ENCODE results near the gene VMAC.

VMAC gene

DNA sequence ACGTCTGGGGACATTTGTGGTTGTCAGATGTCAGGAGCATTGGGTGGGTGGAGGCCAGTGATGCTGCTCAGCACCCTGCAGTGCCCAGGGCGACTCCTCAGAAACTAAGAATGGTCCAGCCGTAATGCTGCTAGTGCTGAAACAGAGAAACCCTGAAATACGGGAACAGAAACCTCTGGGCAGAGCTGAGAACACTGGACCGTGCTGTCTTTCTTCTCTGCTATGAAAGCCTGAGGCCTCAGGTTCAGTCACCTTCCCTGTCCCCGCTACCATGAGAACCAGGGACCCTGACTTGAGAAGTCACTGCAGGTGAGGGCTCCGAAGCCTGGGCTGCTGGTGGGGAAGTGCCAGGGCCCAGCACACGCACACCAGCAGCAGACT is 22.8 kb downstream of the VMAC start:
- no peak for DNase-seq

DNA sequence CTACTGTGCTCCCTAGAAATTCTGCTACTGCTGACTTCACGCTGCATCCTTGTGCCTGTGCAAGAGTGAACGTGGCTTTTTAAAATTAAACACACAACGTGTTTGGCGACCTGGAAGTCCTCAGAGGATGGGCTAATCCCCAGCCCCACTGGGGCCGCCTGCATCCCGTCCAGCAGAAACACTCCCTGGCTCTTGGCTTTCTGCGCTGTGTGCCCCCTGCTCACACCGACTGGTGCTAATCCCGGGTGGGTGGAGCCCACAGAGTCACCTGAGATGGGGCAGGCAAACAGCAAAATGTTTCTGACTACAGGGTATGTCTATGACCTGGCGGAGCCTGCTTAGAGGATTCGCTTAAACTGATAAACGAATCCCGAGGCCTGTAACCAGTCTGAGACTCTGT is 24.5 kb downstream of the VMAC start:
- no peak for DNase-seq

DNA sequence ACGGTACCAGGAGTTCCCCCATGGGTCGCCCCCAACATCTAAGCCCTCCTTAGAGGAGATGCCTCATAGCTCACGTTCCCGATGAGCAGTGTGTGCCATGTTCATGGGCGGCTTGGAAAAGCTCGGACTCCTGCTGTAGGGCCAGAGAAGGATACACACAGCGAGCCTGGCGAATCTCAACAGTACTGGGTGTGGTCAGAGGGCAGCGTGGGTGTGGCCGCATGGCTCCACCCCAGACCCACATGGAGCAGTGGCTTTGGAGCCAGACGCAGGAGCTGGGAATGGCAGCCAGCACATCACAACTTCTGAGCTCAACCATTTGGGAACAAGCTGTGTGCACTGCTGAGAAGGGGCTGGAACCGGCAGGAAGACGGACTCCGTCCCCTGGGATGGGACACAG is 25.0 kb downstream of the VMAC start:
- DNase-seq, result no peak

DNA sequence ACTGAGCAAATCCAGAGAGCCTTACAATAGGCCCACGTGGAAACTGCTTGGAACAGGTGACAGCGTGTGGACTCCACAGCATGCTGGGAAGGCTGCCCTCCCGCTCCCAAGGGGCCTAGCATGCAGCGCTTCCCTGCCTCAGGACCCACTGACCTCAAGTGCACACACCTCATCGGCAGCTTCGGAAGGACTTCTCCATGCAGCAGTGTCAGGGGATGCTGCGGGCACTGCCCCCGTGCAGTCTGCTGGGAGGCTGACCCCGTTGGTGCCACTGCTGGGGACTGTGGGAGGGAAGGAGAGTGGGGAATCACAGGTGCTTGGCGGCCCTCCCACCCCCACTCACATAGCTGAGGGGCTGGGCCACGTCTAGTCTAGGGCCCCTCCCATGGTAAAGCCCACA is 26.6 kb downstream of the VMAC start:
- no peak for DNase-seq

DNA sequence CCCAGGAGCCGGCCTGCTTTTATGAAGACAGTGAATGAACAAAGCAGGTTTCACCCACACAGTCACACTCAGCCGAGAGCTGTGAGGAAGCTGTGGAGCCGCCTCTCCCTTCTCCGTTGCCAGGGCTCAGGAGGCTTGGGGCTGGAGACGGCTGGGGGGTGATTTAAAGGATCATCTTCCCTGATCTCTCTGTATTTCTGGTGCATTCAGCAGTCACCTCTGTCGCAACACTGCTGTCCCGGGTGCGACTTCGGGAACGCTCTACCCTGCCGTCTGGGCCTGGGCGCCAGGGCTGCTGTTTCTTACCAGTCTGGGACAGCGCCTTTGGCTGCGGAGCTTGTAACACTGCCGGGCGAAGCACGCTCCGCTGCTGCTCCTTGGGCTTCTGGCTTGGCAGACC is 27.5 kb downstream of the VMAC start:
- DNase-seq, result peak in 14 of 51 donors; percentile 11 to 63 (median 29)

DNA sequence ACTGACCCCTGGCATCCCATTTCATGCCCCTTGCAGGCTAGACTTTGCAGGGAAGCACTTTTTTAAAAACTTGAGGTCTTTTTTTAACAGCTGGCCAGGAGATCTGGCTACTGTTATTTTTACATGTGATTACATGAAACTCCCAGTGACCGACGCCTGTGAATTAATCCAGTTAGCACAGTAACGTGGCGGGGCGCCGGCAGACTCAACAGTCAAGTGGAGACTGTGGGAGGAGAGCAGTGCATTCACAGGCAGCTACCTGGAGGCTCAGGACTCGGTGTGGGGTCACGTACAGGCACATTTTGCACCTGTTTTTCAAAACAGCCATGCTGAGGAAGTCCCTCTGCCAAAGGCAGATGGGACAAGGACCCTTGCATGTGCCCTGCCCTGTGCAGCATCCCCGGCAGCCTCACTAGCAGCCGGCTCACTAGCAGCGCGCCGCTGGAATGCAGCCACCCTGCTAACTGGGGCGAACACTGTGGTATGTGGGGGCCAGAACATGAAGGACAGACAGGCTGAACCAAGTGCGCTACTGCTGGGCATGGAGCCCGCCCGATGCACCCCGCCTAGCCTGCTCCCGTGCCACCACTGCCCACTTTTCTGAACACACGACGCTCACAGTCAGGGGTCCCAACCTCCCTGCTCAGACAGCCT is 28.1 kb downstream of the VMAC start:
- peak in 3 of 51 donors; percentile 9 to 44 (median 33) for DNase-seq

DNA sequence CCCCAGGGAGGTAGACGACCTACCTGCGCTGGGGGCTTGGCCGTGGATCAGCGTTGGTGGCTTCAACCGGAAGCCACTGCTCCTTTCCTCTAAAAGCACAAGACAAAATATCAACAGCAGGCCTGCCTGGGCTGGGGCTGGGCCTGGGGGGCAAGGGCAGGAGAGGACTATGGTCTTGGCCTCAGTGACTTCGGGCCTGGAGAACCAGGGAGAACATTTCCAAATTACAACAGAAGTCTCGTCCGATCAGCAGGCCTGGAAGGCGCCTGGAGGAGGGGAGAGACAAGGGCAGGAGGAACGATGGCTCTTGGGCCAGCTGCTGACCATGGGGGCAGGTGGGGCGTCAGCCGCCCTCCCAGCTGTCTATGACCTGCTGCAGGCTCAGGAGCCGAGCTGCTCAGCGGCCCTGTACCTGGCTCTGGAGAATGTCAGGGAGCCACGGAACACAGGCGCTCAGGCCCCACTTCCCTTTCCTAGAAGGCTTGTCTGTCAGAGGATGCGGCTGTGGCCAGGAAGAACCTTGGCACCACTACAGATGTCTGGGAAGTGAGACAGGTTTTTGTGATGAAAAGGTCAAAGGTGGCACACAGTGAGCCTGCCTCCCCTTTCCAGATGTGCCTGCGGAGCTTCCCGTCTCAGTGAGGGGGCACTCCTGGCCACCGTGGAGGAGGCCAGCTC is 28.9 kb downstream of the VMAC start:
- no peak for DNase-seq

DNA sequence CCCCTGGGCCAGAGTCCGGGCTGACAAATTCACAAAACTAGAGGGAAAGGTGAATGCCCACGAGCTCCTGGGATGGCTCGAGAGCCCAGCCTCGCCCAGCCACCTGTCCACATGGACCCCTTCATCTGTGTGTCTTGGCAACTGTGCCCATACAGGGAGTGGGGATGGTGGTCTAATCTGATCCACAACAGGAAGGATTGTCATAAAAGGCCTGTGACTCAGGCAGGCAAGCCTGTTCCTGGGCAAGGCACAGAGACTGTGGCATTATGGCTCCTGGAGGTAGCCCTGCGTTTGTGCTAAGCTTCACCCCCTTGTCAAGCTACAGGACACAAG is 29.4 kb downstream of the VMAC start:
- no peak for DNase-seq

DNA sequence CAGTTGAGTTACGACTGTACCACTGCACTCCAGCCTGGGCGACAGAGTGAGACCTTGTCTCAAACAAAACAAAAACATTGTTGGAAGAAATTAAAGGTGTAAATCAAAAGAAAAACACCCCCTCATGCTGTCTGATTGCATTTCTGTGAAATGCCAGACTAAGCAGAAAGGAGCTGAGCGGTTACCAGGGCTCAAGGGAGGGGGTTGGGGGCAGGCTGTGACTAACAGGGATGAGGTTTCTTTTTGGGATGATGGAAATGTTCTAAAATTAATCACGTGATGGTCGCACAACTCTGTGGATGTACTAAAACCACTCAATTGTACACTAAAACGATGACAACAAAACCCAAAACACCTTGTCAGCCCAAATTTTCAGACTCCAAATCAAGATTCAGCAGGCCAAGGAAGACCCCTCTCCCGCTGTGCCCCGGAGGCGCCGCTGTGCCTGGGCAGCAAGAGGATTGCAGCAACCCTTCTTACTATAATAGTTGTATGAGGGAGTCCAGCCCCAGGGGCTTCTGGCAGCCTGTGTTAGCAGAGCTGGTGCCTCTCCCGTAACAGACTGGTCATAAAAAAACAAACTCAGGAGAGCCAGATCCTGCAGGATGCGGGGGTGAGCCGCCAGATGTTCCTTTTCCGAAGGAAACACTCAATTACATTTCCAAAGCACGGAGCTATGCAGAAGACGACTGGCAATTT is 30.3 kb downstream of the VMAC start:
- no peak for DNase-seq

DNA sequence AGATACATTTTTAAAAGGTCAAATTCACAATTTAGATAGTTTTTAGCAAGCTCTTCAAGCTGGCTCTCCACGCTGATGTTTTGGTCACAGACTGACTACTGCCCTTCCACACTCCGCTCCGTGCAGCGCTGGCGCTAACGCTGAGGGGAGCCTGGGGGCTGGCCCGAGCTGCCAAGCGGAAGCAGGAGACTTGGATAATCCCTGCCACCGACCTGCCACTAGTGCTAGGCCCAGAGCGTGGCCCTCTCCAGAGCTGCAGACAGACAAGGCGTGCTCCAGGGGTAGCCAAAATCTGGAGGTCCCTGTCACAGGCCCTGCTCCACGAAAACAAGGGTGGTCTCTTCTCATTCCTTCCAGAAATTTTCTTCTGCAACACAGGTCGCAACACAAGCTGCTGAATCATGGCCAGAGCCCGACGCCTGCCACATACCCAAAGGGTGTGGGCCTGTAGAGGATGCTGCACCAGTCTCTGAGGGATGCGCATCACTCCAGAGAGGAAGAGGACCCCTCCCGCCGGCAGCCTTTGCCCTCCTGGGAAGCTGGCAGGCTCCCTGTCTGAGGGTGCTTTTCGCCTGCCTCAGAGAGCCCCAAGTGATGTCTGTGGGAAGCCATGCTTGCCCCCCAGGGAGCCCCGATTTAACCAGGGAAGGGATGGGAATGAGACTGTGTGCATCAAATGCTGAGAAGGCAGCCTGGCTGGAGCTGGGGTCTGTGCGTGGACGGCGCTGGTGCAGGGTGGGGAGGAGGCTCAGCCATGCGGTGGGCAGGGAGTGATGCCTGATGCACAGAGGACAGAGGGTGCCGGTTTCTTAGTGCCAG is 31.0 kb downstream of the VMAC start:
- DNase-seq, result peak in 2 of 51 donors; percentile 9 to 13

DNA sequence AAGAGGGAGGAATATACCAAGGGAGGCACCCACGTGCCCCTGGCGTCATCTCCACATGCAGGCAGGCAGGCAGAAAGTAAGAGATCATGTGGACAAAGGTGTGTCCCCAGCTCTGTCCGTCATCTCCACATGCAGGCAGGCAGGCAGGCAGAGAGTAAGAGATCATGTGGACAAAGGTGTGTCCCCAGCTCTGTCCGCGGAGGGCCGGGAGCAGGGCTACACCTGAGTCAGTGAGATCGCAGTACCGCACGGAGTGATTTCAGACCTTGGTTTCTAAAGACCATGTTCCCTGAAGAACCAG is 31.6 kb downstream of the VMAC start:
- no peak for DNase-seq

DNA sequence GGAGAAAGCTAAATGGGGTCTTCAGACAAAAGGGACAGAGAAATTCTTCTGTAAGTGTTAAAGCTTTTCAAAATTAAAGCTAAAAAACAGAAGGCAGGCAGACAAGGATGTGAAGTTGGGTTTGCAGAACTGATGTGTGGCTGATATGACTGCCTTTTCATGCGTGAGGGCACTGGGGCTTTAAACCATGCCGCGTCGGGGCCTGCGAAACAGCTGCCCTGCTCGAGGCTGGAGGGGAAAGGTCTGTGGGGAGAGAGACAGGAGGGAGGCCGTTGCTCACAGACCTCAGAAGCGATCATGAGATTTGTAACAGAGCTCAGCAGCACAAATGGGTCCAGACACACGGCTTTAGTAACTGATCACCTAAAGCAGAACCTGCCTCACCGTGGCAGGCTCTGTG is 32.9 kb downstream of the VMAC start:
- no peak for DNase-seq

DNA sequence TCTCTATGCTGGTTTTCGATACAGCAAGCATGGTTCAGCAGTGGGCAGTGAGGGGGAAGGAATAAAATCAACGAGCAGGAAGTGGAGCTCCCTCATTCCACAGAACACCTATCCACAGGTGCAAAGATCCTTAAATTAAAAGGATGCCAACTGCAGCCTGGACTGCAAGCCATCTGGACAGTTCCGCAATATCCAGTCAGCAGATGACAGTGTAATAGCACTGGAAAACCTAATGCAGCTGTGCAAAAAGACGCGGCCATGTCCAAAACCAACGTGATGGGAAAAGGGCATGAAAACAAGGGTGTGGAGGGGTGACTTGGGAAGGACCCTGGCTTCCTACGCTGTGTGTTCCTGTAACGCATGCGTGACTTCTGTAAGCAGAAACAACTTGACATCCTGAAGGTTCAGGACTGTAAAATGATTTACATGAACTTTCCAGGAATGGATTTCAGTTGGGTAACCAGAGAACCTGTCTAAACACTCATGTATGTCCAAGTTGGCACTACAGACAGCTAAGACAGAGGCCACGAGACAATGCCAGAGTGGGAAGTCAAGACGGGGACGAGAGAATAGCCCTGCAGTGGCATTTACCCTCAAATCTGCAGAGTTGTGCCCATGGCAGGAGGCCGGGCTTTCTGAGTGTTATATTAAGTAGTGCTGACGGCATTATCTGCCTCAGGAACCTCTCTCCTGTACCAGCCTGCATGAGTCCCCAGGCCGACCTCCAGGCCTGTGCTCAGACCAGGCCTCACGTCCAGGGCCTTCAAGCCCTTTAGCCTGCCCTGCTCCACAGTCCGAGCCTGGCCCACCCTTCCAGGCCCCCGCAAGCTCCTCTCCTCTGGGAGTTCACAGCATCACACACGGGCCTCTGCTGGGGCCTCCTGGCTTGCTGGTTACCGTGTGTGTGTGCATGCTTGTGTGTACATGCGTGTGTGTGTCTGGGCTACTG is 35.9 kb downstream of the VMAC start:
- DNase-seq, result no peak

DNA sequence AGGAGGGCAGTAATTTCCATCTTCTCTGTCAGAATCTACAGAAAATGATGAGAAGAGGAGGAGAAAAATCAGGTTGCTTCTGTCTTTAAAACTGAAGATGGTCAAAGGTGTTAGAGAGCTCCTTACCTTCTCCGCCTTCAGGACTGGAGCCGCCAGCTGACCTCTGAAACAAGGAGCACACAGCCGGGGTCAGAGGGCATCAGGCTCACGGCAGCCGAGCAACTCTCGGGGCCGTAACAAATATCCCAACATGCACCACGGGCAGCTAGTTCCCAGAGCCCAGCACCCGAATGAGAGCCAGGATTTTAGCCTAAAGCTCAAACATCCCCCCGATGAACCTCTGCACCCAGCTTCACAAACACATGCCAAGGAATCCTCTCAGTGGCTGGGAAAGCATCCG is 37.0 kb downstream of the VMAC start:
- DNase-seq, result no peak

DNA sequence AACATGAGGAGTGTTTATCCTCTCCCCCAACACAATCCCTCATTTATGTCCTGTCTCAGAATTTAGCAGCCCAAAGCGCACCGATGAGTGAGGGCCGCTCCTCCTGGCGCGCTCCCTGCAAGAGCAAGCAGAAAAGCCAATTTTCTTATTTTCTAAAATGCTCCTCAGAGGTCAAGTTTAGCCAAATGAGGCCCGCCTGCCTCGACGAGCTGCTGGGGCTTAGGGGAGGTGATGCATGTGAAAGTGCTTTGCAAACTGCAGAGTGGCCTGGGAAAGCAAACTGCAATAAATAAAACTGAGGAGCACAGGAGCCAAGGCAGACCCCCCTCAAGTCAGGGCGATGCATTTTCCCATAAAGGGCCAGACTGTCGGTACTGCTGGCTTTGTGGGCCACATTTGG is 38.4 kb downstream of the VMAC start:
- no peak for DNase-seq

DNA sequence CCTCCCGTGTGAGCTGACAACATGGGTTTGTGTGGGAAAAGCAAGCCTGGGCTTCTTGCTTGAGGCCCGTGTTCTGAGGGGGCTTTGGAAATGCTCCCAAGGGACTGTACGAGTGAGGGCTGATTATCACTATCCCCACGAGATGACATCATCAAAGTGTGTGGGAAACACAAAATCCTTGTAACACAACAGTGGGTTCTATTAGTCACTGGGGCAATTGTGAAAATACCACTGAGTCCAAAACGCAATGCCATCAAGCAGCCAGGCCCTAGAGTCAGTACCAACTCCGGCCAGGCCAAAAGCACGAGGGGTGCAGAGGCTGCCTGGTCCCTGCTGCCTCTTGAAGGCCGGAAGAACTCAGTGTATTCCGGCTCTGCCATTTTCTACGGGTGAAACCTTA is 39.0 kb downstream of the VMAC start:
- DNase-seq, result no peak

DNA sequence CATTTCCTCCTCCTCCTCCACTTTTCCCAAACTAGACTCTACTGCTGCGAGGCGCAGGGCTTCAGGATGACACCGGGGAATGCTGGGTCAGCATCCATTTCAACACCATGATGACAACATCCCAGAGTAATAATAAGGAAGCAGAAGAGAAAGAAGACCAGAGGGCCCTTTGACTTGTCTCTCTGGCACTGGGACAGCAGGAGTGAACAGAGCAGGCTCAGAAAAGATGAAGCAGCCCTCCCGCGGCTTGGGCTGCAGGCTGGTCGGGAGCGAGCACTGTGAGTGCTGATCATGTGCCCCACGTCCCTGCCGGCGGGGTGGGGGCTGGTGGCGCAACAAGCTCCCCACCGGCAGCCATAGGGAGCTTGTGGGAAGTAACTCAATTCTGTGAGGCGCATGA is 42.8 kb downstream of the VMAC start:
- peak in 47 of 51 donors; percentile 24 to 86 (median 70) for DNase-seq

DNA sequence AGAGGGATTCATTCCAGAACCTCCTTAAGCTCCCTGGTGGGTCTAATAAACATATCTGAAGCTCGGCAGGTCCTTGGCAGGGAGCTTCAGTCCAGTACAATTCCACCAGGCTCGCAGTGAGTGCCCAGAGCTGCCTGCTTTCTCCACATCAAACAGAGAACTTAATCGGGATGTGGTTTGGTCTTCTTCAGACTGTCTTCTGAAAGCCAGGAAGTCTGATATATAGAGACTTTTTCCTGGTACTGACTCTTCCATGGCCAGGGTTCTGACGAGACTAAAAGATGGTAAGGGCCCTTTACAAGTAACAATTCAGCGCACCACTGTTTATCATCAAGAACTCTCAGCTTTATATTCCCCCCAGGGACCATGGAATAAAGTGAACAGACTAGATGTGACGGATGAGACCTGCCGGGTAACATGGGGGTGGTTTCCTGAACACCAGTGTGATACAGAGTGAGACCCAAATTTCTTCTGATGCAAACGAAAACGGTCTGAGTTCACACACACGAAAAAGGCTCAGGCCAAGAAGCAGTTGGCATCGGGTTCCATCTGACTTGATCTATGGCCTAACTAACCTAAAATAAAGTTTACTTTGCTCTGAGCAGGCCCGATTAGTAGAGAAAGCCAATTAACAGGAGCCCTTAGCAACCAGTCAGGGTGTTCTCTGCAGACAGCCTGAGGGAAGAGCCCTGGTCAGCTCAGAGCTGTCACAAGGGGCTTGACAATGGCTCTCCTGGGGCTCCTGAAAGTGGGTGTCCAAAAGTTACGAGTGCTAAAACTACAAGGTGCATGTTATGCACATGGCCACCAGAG is 44.3 kb downstream of the VMAC start:
- DNase-seq, result peak in 9 of 51 donors; percentile 9 to 40 (median 15)

DNA sequence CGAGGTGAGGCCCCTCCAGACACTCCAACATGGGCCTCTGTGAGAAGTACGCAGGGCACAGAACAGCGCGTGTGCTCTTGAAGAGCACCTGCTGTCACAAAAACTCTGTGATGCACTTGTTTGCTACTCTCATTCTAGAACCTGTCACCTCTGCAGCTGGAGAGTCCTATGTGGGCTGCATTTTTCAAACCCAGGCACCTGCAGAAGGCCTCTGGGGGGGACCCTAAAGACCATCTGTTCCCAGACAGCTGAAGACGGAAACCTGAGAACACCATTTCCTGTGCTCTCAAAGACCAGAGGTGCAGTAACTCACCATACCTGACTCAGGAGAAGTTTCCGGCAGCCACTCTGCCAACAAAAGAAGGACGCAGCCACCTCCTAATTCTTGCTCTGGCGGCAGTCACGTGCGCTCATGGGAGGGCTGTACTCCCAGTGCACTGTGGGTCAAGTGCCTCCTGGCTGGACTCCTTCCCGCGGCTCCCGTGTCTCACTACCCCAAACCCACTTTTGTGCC is 45.2 kb downstream of the VMAC start:
- DNase-seq, result peak in 9 of 51 donors; percentile 7 to 35 (median 19)

DNA sequence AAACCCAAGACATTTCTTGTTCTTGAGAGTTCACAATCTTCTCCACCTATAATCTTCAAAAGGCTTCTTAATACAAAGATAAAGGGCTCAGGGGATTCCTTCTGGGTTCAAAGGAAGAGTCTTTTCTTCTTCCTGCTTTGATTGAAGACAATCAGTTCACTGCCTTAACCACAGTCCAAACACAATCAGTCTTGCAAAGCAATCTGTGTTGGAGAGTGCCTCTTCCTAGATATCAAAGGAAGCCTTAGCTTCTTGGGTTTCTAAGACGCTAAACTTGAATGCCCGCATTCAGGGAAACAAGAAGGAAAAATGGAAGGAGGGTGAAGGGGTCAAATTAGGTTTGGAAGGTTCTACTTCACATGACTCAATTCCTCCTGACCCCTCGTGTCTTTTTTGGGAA is 46.1 kb downstream of the VMAC start:
- DNase-seq, result no peak
